RWPE1 (cell line): ENCODE results near the gene ADAMTS17.
A peak's percentile ranks its signal among the peaks of the same experiment; 100 is the strongest.

Source experiments
- CTCF ChIA-PET: fragments of 350-600 bp; sonication (Branson Sonifier 250); formaldehyde crosslinking; extraction: SDS; loops from one replicate; lab custom pipeline; 2021; lab: Yijun Ruan, JAX
- POLR2A ChIA-PET: fragments of 400-600 bp; formaldehyde crosslinking; extraction: SDS; loops from one replicate; lab custom pipeline; 2020; ENCODE audit warnings: antibody characterized with exemption; ENCODE audit not compliant: low non-redundant PET; lab: Yijun Ruan, JAX
- DNase-seq: peaks from one replicate; pipeline ENCODE4 v3.0.0; 2012; ENCODE audit warnings: low spot score
- H3K27ac ChIP-seq: fragments of 450-650 bp; 2 replicates; pipeline ENCODE4 v1.5.1; 2017
- CTCF ChIP-seq: fragments of 450-650 bp; conservative IDR thresholded peaks from 2 replicates; pipeline ENCODE4 v1.5.1; 2017; ENCODE audit warnings: low read depth, mild to moderate bottlenecking

ADAMTS17 gene

GRCh38 chr15:100049936-100050876 lies 291.6 kb downstream of the ADAMTS17 start:
- DNase-seq: no peak
- TF ChIP-seq CTCF: no peak
- ChIA-PET CTCF (no interaction called here), POLR2A (no interaction called here)
- H3K27ac ChIP-seq: no peak overlapping the region

- no peak overlapping the region for H3K27ac ChIP-seq
- TF ChIP-seq CTCF: no peak
- POLR2A ChIA-PET: no interaction called here
- no peak for DNase-seq
- CTCF ChIA-PET: no interaction called here
These were observed 292.3 kb downstream of the ADAMTS17 start for GRCh38 chr15:100049483-100049882.

- no peak for DNase-seq
- no peak for TF ChIP-seq CTCF
- CTCF ChIA-PET: interaction anchor here (0.6 kb wide), 2 partner anchors 9 to 290 kb away, joined by 3 read pairs; no protein-coding TSS in a partner anchor
- no peak overlapping the region for H3K27ac ChIP-seq
- POLR2A ChIA-PET: no interaction called here
These were observed 293.0 kb downstream of the ADAMTS17 start for GRCh38 chr15:100048736-100049135.

GRCh38 chr15:100043692-100044091 lies 298.1 kb downstream of the ADAMTS17 start:
- peak overlapping the region; percentile 40; the same call in 1 of the 2 replicates for H3K27ac ChIP-seq
- TF ChIP-seq CTCF: no peak
- CTCF ChIA-PET: no interaction called here
- no peak for DNase-seq
- POLR2A ChIA-PET: no interaction called here

- peak; percentile 80 for DNase-seq
- ChIA-PET CTCF (interaction anchor here (0.6 to 1.5 kb wide), 2 partner anchors 11 to 233 kb away, joined by 3 to 4 read pairs; no protein-coding TSS in a partner anchor), POLR2A (no interaction called here)
- peak overlapping the region; percentile 40; the same call in 1 of the 2 replicates for H3K27ac ChIP-seq
- TF ChIP-seq CTCF: no peak
These were observed 298.6 kb downstream of the ADAMTS17 start for GRCh38 chr15:100043068-100043641.

GRCh38 chr15:100042558-100042957 lies 299.2 kb downstream of the ADAMTS17 start:
- DNase-seq: no peak
- ChIA-PET POLR2A (no interaction called here), CTCF (interaction anchor here (0.6 to 1.5 kb wide), 2 partner anchors 10 to 232 kb away, joined by 3 to 4 read pairs; no protein-coding TSS in a partner anchor)
- no peak for TF ChIP-seq CTCF
- H3K27ac ChIP-seq: peak overlapping the region; percentile 61; the same call in 1 of the 2 replicates
